GM12872 (cell line): ENCODE results near the gene EDC3.

Source experiments
- CTCF ChIP-seq: IDR thresholded peaks from 3 replicates; pipeline ENCODE4 v1.5.1; 2011; ENCODE audit warnings: low read depth, mild to moderate bottlenecking, low read length, moderate library complexity; ENCODE audit not compliant: insufficient read depth

Gene EDC3

GRCh38 chr15:74716651-74717050 is 20.8 kb upstream of the EDC3 start:
- no peak for TF ChIP-seq CTCF

- TF ChIP-seq CTCF = no peak
Observed at GRCh38 chr15:74712311-74712710, 16.5 kb upstream of the EDC3 start.

GRCh38 chr15:74710319-74711094 is 14.7 kb upstream of the EDC3 start:
- no peak for TF ChIP-seq CTCF

- no peak for TF ChIP-seq CTCF
Observed at GRCh38 chr15:74709892-74710291, 14.1 kb upstream of the EDC3 start.

GRCh38 chr15:74709011-74709410 is 13.2 kb upstream of the EDC3 start:
- no peak for TF ChIP-seq CTCF

GRCh38 chr15:74696808-74697207 is 984 bp upstream of the EDC3 start:
- TF ChIP-seq CTCF = no peak

- TF ChIP-seq CTCF = no peak
Observed at GRCh38 chr15:74696398-74696729, 540 bp upstream of the EDC3 start.
